T-helper 1 cell treated with Interleukin-12 subunit alpha and Interleukin-12 subunit beta and Interleukin-4 antibody, amounts not matched to agents 30 ng/mL and 1 ng/mL, for 36 hours (primary cell): ENCODE measurements around the gene LTO1. TPM values are rescaled to one million over a fixed set of nuclear protein-coding genes. Genes with fewer than 3 reads are reported as not detected.

Experiments
- intact Hi-C: fragments of 100-400 bp; cut with micrococcal nuclease; formaldehyde crosslinking; loops from one replicate; pipeline ENCODE4 v1.15.1; 2024
- total RNA-seq: library from RNA; stranded (reverse); gene quantifications from 2 replicates; pipeline ENCODE4 v1.2.3, GENCODE V29; 2022

Gene LTO1
- total RNA-seq, 1 donor from 2014 or later = 29.8 TPM

GRCh38 chr11:69648679-69649575, 26.2 kb downstream of the LTO1 start:
- intact Hi-C loops = no loop called here

GRCh38 chr11:69647761-69648497, 27.2 kb downstream of the LTO1 start:
- intact Hi-C loops = no loop called here

- intact Hi-C loops = no loop called here
Observed at GRCh38 chr11:69647390-69647748, 27.8 kb downstream of the LTO1 start.

GRCh38 chr11:69646493-69647389, 28.4 kb downstream of the LTO1 start:
- intact Hi-C loops = no loop called here

GRCh38 chr11:69645801-69646492, 29.2 kb downstream of the LTO1 start:
- intact Hi-C loops = no loop called here

GRCh38 chr11:69644962-69645675, 30.0 kb downstream of the LTO1 start:
- intact Hi-C loops = loop anchor here (5.0 kb wide), 1 partner anchor 57 kb away; the partner anchor contains the start of gene FGF19

GRCh38 chr11:69644071-69644961, 30.8 kb downstream of the LTO1 start:
- intact Hi-C loops = loop anchor here (5.0 kb wide), 1 partner anchor 58 kb away; the partner anchor contains the start of gene FGF19

GRCh38 chr11:69643646-69644045, 31.5 kb downstream of the LTO1 start:
- intact Hi-C loops = loop anchor here (1.0 to 5.0 kb wide), 6 partner anchors 31 to 801 kb away; partner anchors contain the start of genes FGF19 and LTO1

GRCh38 chr11:69642913-69643632, 32.1 kb downstream of the LTO1 start:
- intact Hi-C loops = loop anchor here (1.0 to 5.0 kb wide), 6 partner anchors 32 to 800 kb away; partner anchors contain the start of genes FGF19 and LTO1

GRCh38 chr11:69642549-69642912, 32.6 kb downstream of the LTO1 start:
- intact Hi-C loops = loop anchor here (2.0 to 5.0 kb wide), 3 partner anchors 32 to 800 kb away; partner anchors contain the start of genes FGF19 and LTO1

GRCh38 chr11:69641681-69642548, 33.2 kb downstream of the LTO1 start:
- intact Hi-C loops = loop anchor here (2.0 to 5.0 kb wide), 4 partner anchors 33 to 799 kb away; partner anchors contain the start of genes FGF19, FGF3 and LTO1

- intact Hi-C loops = loop anchor here (2.0 to 5.0 kb wide), 2 partner anchors 61 to 178 kb away; partner anchors contain the start of genes FGF19 and FGF3
Observed at GRCh38 chr11:69640995-69641581, 34.1 kb downstream of the LTO1 start, which contains the start of gene CCND1. CCND1 (plus strand) TSS chr11:69641156; CDS start chr11:69641314, 158 bp downstream.

- intact Hi-C loops = loop anchor here (2.0 to 5.0 kb wide), 2 partner anchors 62 to 178 kb away; partner anchors contain the start of genes FGF19 and FGF3
Observed at GRCh38 chr11:69640260-69640994, 34.7 kb downstream of the LTO1 start.

- intact Hi-C loops = loop anchor here (1.0 to 5.0 kb wide), 3 partner anchors 62 to 348 kb away; partner anchors contain the start of genes FGF19 and FGF3
Observed at GRCh38 chr11:69639831-69640230, 35.3 kb downstream of the LTO1 start.

- intact Hi-C loops = loop anchor here (1.0 kb wide), 1 partner anchor 347 kb away; no protein-coding TSS in a partner anchor
Observed at GRCh38 chr11:69638941-69639681, 36.0 kb downstream of the LTO1 start.
